Transverse colon (tissue), 4 donors: Measurements from ENCODE around the gene CIAPIN1. TPM values are rescaled to one million over a fixed set of nuclear protein-coding genes. Genes with fewer than 3 reads are reported as not detected.

Experiments used
- DNase-seq: peaks from one replicate; pipeline ENCODE4 v3.0.0-alpha.2; 2019
- H3K27ac ChIP-seq, 4 donors: fragments of 200-600 bp; sonication (generic); 2 replicates each; pipeline ENCODE4 v1.5.1; 2016 to 2018; ENCODE audit warnings: inconsistent platforms in 4 of 4
- H3K27me3 ChIP-seq: fragments of 200-600 bp; sonication (generic); 2 replicates; pipeline ENCODE4 v1.5.1; 2017; ENCODE audit warnings: inconsistent platforms
- H3K36me3 ChIP-seq, 4 donors: fragments of 200-600 bp; sonication (generic); 2 replicates each; pipeline ENCODE4 v1.5.1; 2017 to 2019; ENCODE audit warnings: inconsistent platforms in 4 of 4
- H3K4me1 ChIP-seq, 4 donors: fragments of 200-600 bp; sonication (generic); 2 replicates each; pipeline ENCODE4 v1.5.1; 2017 to 2020; ENCODE audit warnings: inconsistent platforms in 4 of 4
- H3K4me3 ChIP-seq, 4 donors: fragments of 200-600 bp; sonication (generic); 1 replicate in 1 of 4; 2 replicates in 3 of 4; pipeline versions ENCODE4 v1.5.1 to v1.6.1; 2017 to 2019; ENCODE audit warnings: inconsistent platforms in 4 of 4
- H3K9me3 ChIP-seq, 2 donors: fragments of 200-600 bp; sonication (generic); 2 replicates each; pipeline ENCODE4 v1.5.1; 2017 to 2019; ENCODE audit warnings: inconsistent platforms in 2 of 2
- EP300 ChIP-seq: sonication (generic); formaldehyde crosslinking; IDR thresholded peaks from one replicate; pipeline ENCODE4 v1.6.1; 2017; ENCODE audit warnings: antibody characterized with exemption, low read depth
- POLR2A ChIP-seq: fragments of 450-650 bp; IDR thresholded peaks from one replicate; pipeline ENCODE4 v1.6.1; 2016; ENCODE audit warnings: antibody characterized with exemption, mild to moderate bottlenecking, moderate library complexity
- POLR2AphosphoS5 ChIP-seq, 3 donors: sonication (generic); formaldehyde crosslinking; IDR thresholded peaks; one replicate each; pipeline ENCODE4 v1.6.1; 2016; ENCODE audit warnings: antibody characterized with exemption in 3 of 3
- WGBS, 2 donors: methylation state at CpG; one replicate each; pipeline ENCODE4 v1.1.5; 2018; ENCODE audit warnings: low coverage in 1 of 2; 5-methylcytosine and 5-hydroxymethylcytosine counted together
- in situ Hi-C, 4 donors: fragments of 200-750 bp; cut with MboI; loops; one replicate each; pipeline versions ENCODE4 v1.15.0 to v1.15.1; 2017; ENCODE audit warnings: low sequenced_read_pairs in 3 of 4, low pct_ligation_motif_present in 1 of 4, low pct_unique_long_range_greater_than_20kb in 1 of 4
- intact Hi-C: fragments of 100-400 bp; cut with DNase I; formaldehyde crosslinking; loops from one replicate; pipeline ENCODE4 v1.15.1; 2023; ENCODE audit warnings: low total_unique reads
- total RNA-seq, 4 donors: library from RNA; depleted of rRNA; stranded (reverse); fragments of >200 nt; gene quantifications; one replicate each; pipeline ENCODE4 v1.1.0, GENCODE V29; 2016
- TF ChIP-seq, protein P1 (sequence below), 5 experiments: fragments of 200-600 bp in 3 of 5; fragments of 450-650 bp in 2 of 5; sonication (generic) in 3 of 5; IDR thresholded peaks; 1 replicate in 2 of 5; 2 replicates in 3 of 5; pipeline ENCODE4 v1.5.1; 2016 to 2017; ENCODE audit warnings: antibody characterized with exemption in 5 of 5, inconsistent platforms in 3 of 5, mild to moderate bottlenecking in 2 of 5, moderate library complexity in 1 of 5

CIAPIN1 gene
- total RNA-seq, 4 donors from 2014 or later, result 20.9 to 48.3 (median 40.5) TPM

DNA sequence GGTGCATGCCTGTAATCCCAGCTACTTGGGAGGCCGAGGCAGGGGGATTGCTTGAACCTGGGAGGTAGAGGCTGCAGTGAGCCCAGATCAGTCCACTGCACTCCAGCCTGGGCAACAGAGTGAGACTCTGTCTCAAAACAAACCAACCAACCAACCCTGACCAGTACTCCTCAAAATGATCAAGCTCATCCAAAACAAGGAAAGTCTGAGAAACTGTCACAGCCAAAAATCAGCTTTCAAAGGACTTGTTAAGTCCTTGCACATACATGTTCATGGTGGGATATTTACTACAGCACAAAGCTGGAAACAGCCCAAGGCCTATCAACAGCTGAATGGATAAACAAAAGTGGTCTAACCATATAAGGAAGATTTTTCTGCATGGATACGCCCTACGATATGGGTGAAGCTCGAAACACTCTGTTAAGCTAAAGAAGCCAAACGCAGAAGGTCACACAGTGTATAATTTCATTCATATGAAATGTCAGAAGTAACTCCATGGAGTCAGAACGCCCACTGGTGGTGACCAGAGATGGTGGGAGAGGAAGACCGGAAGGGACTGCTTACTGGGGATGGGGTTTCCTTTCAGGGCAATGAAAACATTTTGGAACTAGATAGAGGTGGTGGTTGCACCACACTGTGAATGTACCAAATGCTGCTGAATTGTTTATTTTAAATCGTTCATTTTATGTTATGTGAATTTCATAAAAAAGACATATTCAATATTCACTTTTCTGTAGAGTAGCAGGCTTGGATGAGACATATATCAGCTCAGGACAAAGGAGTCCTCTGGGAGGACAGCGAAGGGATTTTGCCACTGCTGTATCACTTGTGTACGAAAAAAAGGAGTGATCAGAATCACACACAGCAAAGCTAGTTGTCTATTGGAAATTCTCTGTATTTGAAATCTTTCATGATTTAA is 24.9 kb downstream of the CIAPIN1 start:
- in situ Hi-C loops, result loop anchor here (10.0 to 25.0 kb wide), 2 partner anchors 93 to 335 kb away; partner anchors contain the start of gene CPNE2 (in 2 of the 4)
- Histone ChIP-seq H3K27me3 (no peaks in the 10 kb centered on the region), H3K36me3 (no peaks in the 10 kb centered on the region), H3K4me3 (no peak overlapping the region), H3K27ac (no peak overlapping the region), H3K4me1 (peaks cover 6 to 22% (median 12%) of the 10 kb centered on the region in 4 donors), H3K9me3 (no peaks in the 10 kb centered on the region)
- TF ChIP-seq, protein P1, sequence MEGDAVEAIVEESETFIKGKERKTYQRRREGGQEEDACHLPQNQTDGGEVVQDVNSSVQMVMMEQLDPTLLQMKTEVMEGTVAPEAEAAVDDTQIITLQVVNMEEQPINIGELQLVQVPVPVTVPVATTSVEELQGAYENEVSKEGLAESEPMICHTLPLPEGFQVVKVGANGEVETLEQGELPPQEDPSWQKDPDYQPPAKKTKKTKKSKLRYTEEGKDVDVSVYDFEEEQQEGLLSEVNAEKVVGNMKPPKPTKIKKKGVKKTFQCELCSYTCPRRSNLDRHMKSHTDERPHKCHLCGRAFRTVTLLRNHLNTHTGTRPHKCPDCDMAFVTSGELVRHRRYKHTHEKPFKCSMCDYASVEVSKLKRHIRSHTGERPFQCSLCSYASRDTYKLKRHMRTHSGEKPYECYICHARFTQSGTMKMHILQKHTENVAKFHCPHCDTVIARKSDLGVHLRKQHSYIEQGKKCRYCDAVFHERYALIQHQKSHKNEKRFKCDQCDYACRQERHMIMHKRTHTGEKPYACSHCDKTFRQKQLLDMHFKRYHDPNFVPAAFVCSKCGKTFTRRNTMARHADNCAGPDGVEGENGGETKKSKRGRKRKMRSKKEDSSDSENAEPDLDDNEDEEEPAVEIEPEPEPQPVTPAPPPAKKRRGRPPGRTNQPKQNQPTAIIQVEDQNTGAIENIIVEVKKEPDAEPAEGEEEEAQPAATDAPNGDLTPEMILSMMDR (IDR thresholded peaks at IDR 0.05), result peak; percentile 48 to 68 (median 54)
- no peak for TF ChIP-seq POLR2AphosphoS5 (IDR thresholded peaks at IDR 0.05)
- TF ChIP-seq EP300, result no peak
- TF ChIP-seq POLR2A, result no peak
- intact Hi-C loops, result no loop called here
- WGBS, 2 donors, result 37 to 40% methylated on average over 6 to 10 of the region's 10 CpGs
- DNase-seq, result peak; percentile 62

DNA sequence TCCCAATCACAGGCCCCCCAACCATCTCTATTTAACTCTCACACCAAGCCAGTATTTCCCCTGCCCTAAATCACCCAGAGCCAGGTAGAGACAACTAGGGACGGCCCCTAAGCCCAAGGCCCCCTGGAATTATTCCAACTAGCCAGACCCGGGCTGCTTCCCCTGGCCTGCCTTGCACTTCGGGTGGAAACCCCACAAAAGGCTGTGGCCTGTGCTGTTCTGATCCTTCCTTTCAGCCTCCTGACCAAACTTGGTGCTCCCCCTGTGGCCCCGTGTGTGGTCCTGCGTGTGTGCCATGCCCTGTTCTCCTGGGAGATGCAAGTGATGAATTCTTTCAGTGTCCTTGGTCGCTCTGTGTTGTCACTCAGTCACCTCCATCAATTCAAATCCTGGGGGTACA is 27.7 kb downstream of the CIAPIN1 start:
- 60 to 82% methylated on average over 1 to 6 of the region's 6 CpGs for WGBS, 2 donors
- DNase-seq, result no peak
- Histone ChIP-seq H3K27ac (peak overlapping the region in 1 of 4 donors; percentile 23), H3K36me3 (no peaks in the 10 kb centered on the region), H3K9me3 (no peaks in the 10 kb centered on the region), H3K4me1 (peaks cover 14 to 32% (median 20%) of the 10 kb centered on the region in 4 donors), H3K4me3 (no peak overlapping the region), H3K27me3 (no peaks in the 10 kb centered on the region)
- in situ Hi-C loops (loop anchor here (5.0 to 25.0 kb wide), 3 partner anchors 115 to 332 kb away; partner anchors contain the start of gene CPNE2 (in 2 of the 4)), intact Hi-C loops (loop anchor here (2.0 kb wide), 1 partner anchor 119 kb away; no protein-coding TSS in a partner anchor)
- TF ChIP-seq POLR2A (no peak), EP300 (no peak), POLR2AphosphoS5 (IDR thresholded peaks at IDR 0.05) (no peak)
- TF ChIP-seq, protein P1 (IDR thresholded peaks at IDR 0.05), result no peak

DNA sequence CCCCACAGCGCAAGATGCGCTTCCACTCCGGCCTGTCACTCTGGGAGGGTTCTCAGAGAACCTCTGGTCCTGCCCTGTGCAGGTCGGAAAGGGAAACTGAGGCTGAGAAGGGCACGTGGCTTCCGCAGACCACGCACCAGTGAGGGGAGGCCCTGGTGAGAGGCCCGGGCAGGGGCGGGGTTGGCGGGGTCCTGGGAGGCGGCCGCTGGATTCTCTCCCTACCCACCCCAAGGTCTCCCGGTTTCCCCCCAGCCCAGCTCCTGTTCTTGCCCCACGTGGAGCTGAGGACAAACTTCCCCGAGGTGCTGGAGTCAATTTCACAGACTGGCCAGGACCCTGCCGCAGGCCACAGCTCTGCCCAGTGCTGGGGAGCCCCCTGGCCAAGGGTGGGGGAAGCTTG is 31.1 kb downstream of the CIAPIN1 start:
- no peak for DNase-seq
- H3K27ac ChIP-seq, result no peak overlapping the region
- no peaks in the 10 kb centered on the region for H3K9me3 ChIP-seq
- intact Hi-C loops, result no loop called here
- in situ Hi-C loops, result loop anchor here (5.0 to 25.0 kb wide), 3 partner anchors 111 to 329 kb away; partner anchors contain the start of gene CPNE2 (in 2 of the 4)
- 85% methylated on average over 16 of the region's 16 CpGs; no CpG with 5 or more reads in 1 of the 2 donors for WGBS, 2 donors
- no peaks in the 10 kb centered on the region for H3K36me3 ChIP-seq
- H3K27me3 ChIP-seq, result no peaks in the 10 kb centered on the region
- TF ChIP-seq POLR2A (no peak), EP300 (no peak), POLR2AphosphoS5 (IDR thresholded peaks at IDR 0.05) (no peak)
- TF ChIP-seq, protein P1 (IDR thresholded peaks at IDR 0.05), result no peak
- H3K4me3 ChIP-seq, result no peak overlapping the region
- peaks cover 14 to 24% (median 18%) of the 10 kb centered on the region in 4 donors for H3K4me1 ChIP-seq

DNA sequence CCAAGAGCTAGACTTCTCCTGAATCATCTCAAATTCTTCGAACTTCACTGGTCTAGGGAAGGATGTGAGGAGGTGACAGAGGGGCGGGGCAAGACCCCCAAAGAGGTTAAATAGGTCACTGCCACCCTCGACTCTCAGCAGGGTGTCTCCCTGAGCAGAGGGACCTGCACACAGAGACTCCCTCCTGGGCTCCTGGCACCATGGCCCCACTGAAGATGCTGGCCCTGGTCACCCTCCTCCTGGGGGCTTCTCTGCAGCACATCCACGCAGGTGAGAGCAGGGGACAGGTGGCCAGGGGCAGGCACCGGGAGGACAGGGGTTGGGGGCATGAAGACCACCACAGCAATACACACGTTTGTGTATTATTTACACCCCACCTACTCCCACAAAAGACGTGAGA is 33.5 kb downstream of the CIAPIN1 start:
- H3K9me3 ChIP-seq, result no peaks in the 10 kb centered on the region
- in situ Hi-C loops, result loop anchor here in 2 of 4 donors (10.0 to 25.0 kb wide), 2 partner anchors 109 to 326 kb away; partner anchors contain the start of gene CPNE2 (in 2 of the 2)
- WGBS, 2 donors, result 61% methylated on average over 7 of the region's 7 CpGs; no CpG with 5 or more reads in 1 of the 2 donors
- H3K4me1 ChIP-seq, result peaks cover 9 to 19% (median 14%) of the 10 kb centered on the region in 4 donors
- TF ChIP-seq POLR2AphosphoS5 (IDR thresholded peaks at IDR 0.05) (no peak), EP300 (no peak), POLR2A (no peak)
- TF ChIP-seq, protein P1 (IDR thresholded peaks at IDR 0.05), result no peak
- H3K4me3 ChIP-seq, result no peak overlapping the region
- H3K27me3 ChIP-seq, result no peaks in the 10 kb centered on the region
- H3K27ac ChIP-seq, result no peak overlapping the region
- intact Hi-C loops, result no loop called here
- H3K36me3 ChIP-seq, result no peaks in the 10 kb centered on the region
- DNase-seq, result no peak
